Psoas muscle (tissue), 8 donors: Measurements from ENCODE around the gene AKIRIN2. TPM values are rescaled to one million over a fixed set of nuclear protein-coding genes. Genes with fewer than 3 reads are reported as not detected.

Experiments
- ATAC-seq, 4 donors: fragments of 200-7000 bp; cut with Tn5 transposase; one replicate each; pipeline ENCODE4 v1.9.1; 2020; ENCODE audit warnings: moderate library complexity in 3 of 4, mild to moderate bottlenecking in 2 of 4
- DNase-seq, 2 donors: peaks; one replicate each; pipeline ENCODE4 v3.0.0-alpha.2; 2020
- H3K27ac ChIP-seq: fragments of 200-600 bp; one replicate; pipeline ENCODE4 v1.8.0; 2022
- H3K27me3 ChIP-seq, 3 donors: fragments of 200-600 bp in 1 of 3; one replicate each; pipeline versions ENCODE4 v1.6.1 to v1.8.0; 2013 to 2022; ENCODE audit warnings: low read length in 2 of 3, mild to moderate bottlenecking in 2 of 3, moderate library complexity in 1 of 3; ENCODE audit not compliant: insufficient read depth in 3 of 3
- H3K36me3 ChIP-seq, 2 donors: fragments of 200-600 bp in 1 of 2; one replicate each; pipeline versions ENCODE4 v1.6.1 to v1.8.0; 2013 to 2022; ENCODE audit warnings: low read depth in 1 of 2, mild to moderate bottlenecking in 1 of 2, moderate library complexity in 1 of 2; ENCODE audit not compliant: insufficient read depth in 1 of 2
- H3K4me1 ChIP-seq: fragments of 200-600 bp; one replicate; pipeline ENCODE4 v1.8.0; 2022
- H3K4me3 ChIP-seq: fragments of 200-600 bp; one replicate; pipeline ENCODE4 v1.8.0; 2022; ENCODE audit warnings: mild to moderate bottlenecking
- H3K9me3 ChIP-seq: fragments of 200-600 bp; one replicate; pipeline ENCODE4 v1.8.0; 2022
- WGBS, 3 donors: extraction: QIAGEN DNeasy Blood & Tissue Kit; methylation state at CpG; one replicate each; pipeline versions ENCODE4 v1.1.6 to v1.1.7; 2013; 5-methylcytosine and 5-hydroxymethylcytosine counted together
- intact Hi-C, 2 donors: fragments of 100-400 bp; cut with DNase I; formaldehyde crosslinking; loops; one replicate each; pipeline versions ENCODE4 v1.11.0 to v1.14.2; 2022
- polyA plus RNA-seq, 3 donors: library from polyadenylated mRNA; stranded (reverse); fragments of 200-250 nt; gene quantifications; one replicate each; pipeline ENCODE4 v1.2.3, GENCODE V29; 2013
- total RNA-seq, 4 donors: library from RNA; stranded (reverse); fragmentation: NEBNext Ultra II Directional in 2 of 4; extraction: Animal tissue kit (Norgen Biotek cat#: 25700) in 2 of 4; gene quantifications; one replicate each; pipeline versions ENCODE4 v1.2.1 to v1.2.4, GENCODE V29; 2021 to 2023
- TF ChIP-seq, protein P1 (sequence below): fragments of 200-600 bp; IDR thresholded peaks from one replicate; pipeline ENCODE4 v1.8.0; 2022; ENCODE audit warnings: antibody characterized with exemption
- donor health status: healthy with polysubstance abuse.
- donor health status: DM: no; HTN: no; CAD: no; lungs with moderate emphysema.
- donor health status: Bipolar disorder and iron deficiency.
- donor health status: healthy.
- donor health status: DM: yes; HTN: yes; CAD: no.
- donor health status: DM: no; HTN: no; CAD: no.
- donor health status: DM: no; HTN: no; CAD: no.
- donor health status: DM: yes; HTN: yes; CAD: no.

Gene AKIRIN2
- total and polyA plus RNA-seq, 7 donors = 65.0 to 188 (median 127) TPM

DNA sequence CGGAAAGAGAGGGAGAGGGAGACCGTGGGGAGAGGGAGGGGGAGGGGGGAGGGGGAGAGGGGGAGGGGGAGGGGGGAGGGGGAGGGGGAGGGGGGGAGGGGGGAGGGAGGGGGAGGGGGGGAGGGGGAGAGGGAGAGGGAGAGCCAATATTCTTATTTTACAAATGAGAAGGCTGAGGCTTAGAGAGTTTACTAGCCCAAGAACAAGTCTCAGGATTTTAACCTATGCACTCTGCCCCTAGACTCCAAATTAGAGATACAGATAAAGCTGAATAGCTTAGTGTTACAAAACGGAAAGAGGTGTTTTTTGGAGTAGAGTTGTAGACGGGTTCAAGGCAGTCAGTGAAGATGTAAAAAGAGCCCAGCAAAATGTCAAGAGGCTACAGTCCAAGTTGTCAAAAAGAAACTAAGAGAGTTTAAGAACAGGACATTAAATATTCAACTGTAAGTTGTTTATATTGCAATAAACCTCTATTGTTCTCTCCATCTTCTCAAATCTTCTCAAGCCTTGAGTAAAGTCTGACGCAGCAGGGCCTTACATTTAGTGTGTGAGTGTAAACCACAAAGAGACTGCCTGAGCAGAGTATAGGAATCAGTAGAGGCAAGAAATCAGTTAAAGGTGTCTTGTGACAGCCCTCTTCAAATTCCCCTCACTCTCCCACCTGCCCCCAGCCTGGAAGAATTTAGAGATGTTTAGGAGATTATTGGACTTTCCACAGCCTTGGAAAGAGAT is 34.9 kb upstream of the AKIRIN2 start:
- no peak for DNase-seq
- WGBS, 3 donors = 82 to 88% (median 86%) methylated on average over 3 of the region's 5 CpGs
- TF ChIP-seq, protein P1, sequence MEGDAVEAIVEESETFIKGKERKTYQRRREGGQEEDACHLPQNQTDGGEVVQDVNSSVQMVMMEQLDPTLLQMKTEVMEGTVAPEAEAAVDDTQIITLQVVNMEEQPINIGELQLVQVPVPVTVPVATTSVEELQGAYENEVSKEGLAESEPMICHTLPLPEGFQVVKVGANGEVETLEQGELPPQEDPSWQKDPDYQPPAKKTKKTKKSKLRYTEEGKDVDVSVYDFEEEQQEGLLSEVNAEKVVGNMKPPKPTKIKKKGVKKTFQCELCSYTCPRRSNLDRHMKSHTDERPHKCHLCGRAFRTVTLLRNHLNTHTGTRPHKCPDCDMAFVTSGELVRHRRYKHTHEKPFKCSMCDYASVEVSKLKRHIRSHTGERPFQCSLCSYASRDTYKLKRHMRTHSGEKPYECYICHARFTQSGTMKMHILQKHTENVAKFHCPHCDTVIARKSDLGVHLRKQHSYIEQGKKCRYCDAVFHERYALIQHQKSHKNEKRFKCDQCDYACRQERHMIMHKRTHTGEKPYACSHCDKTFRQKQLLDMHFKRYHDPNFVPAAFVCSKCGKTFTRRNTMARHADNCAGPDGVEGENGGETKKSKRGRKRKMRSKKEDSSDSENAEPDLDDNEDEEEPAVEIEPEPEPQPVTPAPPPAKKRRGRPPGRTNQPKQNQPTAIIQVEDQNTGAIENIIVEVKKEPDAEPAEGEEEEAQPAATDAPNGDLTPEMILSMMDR = no peak
- peaks cover 8% of the 10 kb centered on the region for H3K4me1 ChIP-seq
- no peak for ATAC-seq
- no peak overlapping the region for H3K4me3 ChIP-seq
- no peaks in the 10 kb centered on the region for H3K27me3 ChIP-seq
- H3K36me3 ChIP-seq = no peaks in the 10 kb centered on the region
- no peak overlapping the region for H3K27ac ChIP-seq
- intact Hi-C loops = no loop called here
- no peaks in the 10 kb centered on the region for H3K9me3 ChIP-seq

DNA sequence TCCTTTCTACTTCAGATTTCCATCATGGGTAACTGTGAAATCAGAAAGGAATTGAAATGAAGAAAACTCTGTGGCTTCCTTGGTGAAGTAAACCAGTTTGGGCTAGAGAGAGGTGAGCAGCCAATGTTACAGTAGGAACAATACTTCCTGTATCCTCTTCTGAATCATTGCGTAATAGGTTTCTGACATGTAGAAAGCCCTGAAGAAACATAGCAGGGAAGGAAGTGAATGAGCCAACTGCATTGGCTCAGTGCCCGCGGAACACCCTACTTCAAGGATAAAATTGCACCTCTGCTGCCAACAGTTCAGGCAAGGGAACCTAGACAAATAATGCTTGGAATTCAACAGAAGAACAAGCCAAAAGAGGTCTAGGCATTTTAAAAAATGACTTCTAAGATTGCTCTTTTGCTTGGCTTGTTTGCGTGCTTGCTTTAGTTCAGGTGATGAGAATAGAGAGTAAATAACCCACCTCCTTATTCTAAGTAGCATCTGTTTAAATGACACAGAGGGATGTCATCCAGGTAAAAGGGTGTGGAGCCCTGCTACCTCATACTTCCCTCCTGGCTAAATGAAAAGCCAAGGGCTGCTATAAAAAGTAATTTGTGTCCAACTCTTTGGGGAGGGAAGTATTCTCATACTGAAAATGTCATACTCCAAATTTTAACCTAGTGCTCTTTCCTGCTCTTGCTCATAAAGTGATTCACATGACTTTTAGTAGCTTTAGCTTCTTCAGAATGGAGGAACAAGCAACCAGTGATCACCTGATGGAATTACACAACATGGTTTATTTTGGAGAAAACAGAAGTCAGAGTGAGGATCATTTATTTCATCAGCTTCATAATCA is 30.0 kb upstream of the AKIRIN2 start:
- intact Hi-C loops = loop anchor here (2.0 to 5.0 kb wide), 2 partner anchors 31 to 65 kb away; no protein-coding TSS in a partner anchor
- H3K27me3 ChIP-seq = no peaks in the 10 kb centered on the region
- H3K4me3 ChIP-seq = peak overlapping the region; percentile 24
- no peaks in the 10 kb centered on the region for H3K9me3 ChIP-seq
- peaks cover 43% of the 10 kb centered on the region for H3K4me1 ChIP-seq
- WGBS, 3 donors = 4 to 11% (median 9%) methylated on average over 4 of the region's 4 CpGs
- TF ChIP-seq, protein P1 = no peak
- H3K36me3 ChIP-seq = no peaks in the 10 kb centered on the region
- ATAC-seq (peak; percentile 81 to 90 (median 87)), DNase-seq (peak; percentile 95 to 96)
- peak overlapping the region; percentile 90 for H3K27ac ChIP-seq

DNA sequence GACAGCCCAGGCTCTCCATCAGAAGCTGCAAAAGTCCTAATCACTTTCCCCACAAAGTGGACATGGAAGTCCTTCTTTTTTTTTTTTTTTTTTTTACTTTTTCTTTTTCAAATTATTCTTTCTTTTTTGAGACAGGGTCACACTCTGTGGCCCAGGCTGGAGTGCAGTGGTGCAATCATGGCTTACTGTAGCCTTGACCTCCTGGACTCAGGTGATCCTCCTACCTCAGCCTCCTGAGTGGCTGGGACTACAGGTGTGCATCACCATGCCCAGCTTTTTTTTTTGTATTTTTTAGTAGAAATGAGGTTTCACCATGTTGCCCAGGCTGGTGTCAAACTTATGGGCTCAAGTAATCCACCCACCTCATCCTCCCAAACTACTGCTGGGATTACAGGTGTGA is 29.0 kb upstream of the AKIRIN2 start:
- peaks cover 43% of the 10 kb centered on the region for H3K4me1 ChIP-seq
- H3K27ac ChIP-seq = peak overlapping the region; percentile 90
- H3K4me3 ChIP-seq = peak overlapping the region; percentile 21
- H3K27me3 ChIP-seq = no peaks in the 10 kb centered on the region
- H3K36me3 ChIP-seq = no peaks in the 10 kb centered on the region
- no peak for DNase-seq
- ATAC-seq = no peak
- intact Hi-C loops = loop anchor here (2.0 to 5.0 kb wide), 2 partner anchors 30 to 66 kb away; no protein-coding TSS in a partner anchor
- H3K9me3 ChIP-seq = no peaks in the 10 kb centered on the region
- TF ChIP-seq, protein P1 = no peak

DNA sequence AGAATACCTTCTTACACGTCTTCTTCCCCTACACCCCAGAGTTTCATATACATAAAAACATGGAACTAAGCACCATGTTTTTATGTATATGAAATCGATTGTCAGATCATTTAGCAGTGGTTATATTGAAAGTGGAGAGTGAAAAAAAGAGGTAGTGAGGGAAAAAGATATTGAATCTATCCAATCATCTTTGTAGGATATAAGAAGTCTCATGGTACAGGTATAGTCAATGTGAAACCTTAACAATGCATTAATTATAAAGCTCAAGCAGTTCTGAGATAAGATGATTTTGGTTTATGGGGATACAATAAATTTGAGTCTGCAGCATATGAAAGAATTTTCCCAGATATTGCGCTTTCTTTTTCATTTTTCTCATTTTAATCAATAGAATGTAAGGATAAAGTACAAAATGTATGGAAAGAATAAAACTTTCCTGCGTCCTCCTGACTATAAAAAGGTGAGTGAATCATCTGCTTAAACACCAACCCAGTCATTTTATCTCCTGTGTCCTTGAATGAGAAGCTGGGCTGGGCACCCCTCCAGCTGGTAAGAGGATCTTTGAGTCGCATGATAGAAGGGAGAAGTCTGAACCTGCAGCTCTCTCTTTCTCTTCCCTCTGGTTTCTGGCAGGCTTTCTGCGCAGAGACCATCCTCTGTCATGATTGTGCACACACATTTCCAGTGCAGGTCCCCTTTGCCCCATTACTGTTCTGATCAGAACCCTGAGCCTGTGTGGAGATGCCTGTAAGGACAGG is 28.1 kb upstream of the AKIRIN2 start:
- Histone ChIP-seq H3K4me3 (peak overlapping the region; percentile 21), H3K27me3 (no peaks in the 10 kb centered on the region), H3K36me3 (no peaks in the 10 kb centered on the region), H3K27ac (peak overlapping the region; percentile 90), H3K9me3 (no peaks in the 10 kb centered on the region), H3K4me1 (peaks cover 52% of the 10 kb centered on the region)
- intact Hi-C loops = loop anchor here (2.0 to 5.0 kb wide), 2 partner anchors 29 to 67 kb away; no protein-coding TSS in a partner anchor
- WGBS, 3 donors = 45 to 54% (median 48%) methylated on average over 6 of the region's 6 CpGs
- ATAC-seq = peak; percentile 76 to 80 (median 78)
- DNase-seq = peak; percentile 82 to 92
- TF ChIP-seq, protein P1 = no peak
